Left kidney (tissue), 8 donors: Measurements from ENCODE around the gene DCAF8L2. TPM values are rescaled to one million over a fixed set of nuclear protein-coding genes. Genes with fewer than 3 reads are reported as not detected.
"Not testable (repeated sequence)": the region's sequence is repeated elsewhere in the genome, so short reads cannot be mapped to it uniquely, and the experiment has no call there.

Source experiments
- DNase-seq: peaks from one replicate; pipeline ENCODE4 v3.0.0-alpha.2; 2013
- long read RNA-seq, 8 donors: transcript quantifications; one replicate each; lab custom pipeline, GENCODE V29; 2026
- polyA plus RNA-seq: library from polyadenylated mRNA; unstranded; fragments of 120-200 nt; gene quantifications from one replicate; pipeline ENCODE4 v1.2.1, GENCODE V29; 2013; ENCODE audit not compliant: insufficient read length

Gene DCAF8L2
- polyA plus RNA-seq: not detected
- long read RNA-seq, donor 1: 0 reads
- long read RNA-seq, donor 2: 0 reads
- long read RNA-seq, donor 3: 0 reads
- long read RNA-seq, donor 4: 0 reads
- long read RNA-seq, donor 5: 0 reads
- long read RNA-seq, donor 6: 0 reads
- long read RNA-seq, donor 7: 0 reads
- long read RNA-seq, donor 8: 0 reads

DNA sequence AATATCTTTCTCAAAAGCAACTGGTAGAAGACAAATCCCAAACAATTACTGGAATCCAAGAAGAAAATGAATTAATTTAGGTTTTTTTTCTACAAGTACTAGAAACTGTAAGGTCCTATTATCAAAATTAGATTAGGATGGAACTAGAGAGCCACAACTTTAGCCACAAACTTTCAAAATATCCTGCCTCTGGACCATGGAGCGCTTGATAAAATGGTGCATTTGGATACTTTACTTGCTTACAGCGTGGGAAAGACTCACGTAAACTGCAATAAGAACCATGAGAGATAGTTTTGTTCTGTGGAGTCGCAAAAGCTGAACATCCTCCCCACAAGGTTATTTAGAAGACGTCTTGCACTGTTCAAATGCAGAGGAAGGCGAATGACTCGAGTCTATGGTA lies at the start of gene DCAF8L2:
TSS of gene DCAF8L2 (plus strand) at position 301 of the 400 bp plus-strand sequence. CDS start 156,552 bp downstream, outside the sequence.
- DNase-seq: no peak

DNA sequence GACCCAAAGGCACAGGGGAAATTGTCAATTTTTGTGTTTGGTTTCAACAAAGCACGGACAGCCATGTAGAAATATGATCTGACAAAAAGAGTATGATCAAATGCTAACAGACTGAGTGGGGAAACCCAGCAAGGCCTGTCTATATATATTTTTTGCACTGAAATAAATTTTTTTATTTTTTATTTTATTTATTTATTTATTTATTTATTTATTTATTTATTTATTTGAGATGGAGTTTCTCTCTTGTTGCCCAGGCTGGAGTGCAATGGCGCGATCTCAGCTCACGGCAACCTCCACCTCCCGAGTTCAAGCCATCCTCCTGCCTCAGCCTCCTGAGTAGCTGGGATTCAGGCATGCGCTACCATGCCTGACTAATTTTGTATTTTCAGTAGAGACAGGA lies 49.0 kb upstream of the DCAF8L2 start:
- not testable (repeated sequence) for DNase-seq

DNA sequence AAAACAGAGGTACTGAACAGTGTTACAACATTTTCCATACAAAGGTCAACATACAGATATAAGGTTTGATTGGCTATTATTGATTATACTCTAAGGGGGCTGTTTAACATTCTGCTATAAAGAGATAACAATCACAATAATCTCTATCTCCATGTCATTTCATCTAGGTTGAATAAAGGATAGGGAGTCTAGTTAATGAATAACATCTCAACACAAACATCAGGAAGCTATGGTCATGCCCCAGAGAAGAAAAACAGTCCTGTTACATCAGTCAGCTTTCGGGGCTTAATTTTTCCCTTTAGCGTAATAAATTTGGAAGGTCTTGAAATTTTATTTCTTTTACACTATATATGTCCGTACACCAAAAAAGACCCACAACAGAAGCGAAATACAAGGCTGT lies 41.5 kb upstream of the DCAF8L2 start:
- DNase-seq: no peak

- no peak for DNase-seq
Measured at GRCh38 chrX:27549688-27550087, 40.5 kb upstream of the DCAF8L2 start.

DNA sequence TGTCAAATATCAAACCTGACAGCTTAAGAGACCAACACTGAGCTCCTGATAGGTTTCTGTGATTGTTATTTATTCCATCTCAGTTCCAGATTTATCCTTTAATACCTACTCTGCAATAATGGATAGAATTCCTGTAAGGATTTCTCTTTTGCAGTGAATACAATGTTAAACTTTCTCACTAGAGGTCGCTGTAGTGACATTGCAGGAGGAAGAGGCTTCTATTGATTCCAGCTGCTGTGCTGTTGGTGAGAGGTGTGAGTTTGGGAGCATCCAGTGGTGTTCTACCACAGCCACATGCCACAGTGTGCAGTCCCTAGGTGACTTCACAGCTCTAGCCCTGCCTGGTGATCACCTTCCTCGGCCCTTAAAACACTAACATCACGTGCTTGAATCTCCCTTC lies 34.6 kb upstream of the DCAF8L2 start:
- peak; percentile 22 for DNase-seq

- peak; percentile 6 for DNase-seq
Measured at GRCh38 chrX:27565992-27566391, 24.2 kb upstream of the DCAF8L2 start.

- no peak for DNase-seq
Measured at GRCh38 chrX:27571164-27571563, 19.0 kb upstream of the DCAF8L2 start.

DNA sequence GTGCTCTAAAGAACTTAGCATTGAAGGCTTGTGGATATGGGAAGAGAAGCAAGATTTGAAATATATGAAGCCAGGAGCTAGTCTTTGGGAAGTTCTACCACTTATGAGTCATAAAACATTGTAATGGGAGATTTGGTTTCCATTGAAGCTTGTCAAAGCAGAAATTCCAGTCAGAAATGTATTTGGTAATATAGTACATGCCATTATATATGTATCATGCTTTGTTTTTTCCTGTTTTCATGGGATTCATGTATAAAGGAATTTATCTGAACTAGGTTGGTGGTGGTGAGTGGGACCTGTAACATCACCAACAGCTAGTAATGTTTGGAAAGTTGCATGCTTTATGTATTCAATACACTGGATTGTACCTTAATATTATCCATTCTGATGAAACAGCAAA lies 14.6 kb upstream of the DCAF8L2 start:
- no peak for DNase-seq

DNA sequence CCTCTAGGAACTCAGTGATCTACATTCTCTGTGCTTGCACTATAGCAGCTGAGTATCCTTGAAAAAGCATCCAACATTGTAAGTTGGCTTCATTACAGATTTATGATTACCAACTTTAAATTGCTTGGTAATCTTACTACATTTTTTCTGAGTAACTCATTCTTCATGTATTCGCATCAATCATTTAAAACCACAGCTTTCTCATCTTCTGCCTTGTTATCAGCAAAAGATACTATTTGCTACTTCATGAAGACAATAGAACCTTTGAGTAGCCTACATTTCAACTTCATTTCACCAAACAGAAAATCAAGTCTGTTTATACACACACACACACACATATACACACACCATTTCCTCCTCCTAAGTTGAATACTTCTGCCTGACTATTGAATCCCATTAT lies 6.2 kb upstream of the DCAF8L2 start:
- no peak for DNase-seq

DNA sequence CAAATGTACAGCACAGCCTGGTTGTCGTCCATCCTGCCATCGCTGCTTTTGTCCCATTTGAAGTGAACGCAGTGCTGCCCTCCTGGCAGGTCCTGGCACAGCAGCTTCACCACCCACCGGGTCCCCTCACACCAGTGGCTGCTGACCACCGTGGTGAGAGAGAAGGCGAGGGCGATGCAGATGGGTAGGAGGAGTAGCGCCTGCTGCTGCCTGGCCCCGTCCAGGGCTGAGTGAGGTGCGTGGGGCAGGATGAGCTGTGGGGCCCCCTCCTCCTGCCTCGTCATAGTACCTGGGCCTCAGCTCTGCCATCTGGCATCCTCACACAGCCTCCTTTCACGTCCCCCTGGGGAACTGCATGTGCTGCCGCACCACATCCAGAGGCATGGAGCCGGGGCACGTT lies 1.8 kb downstream of the DCAF8L2 start:
- no peak for DNase-seq

- DNase-seq: peak; percentile 4
Measured at GRCh38 chrX:27597508-27597907, 7.4 kb downstream of the DCAF8L2 start.

DNA sequence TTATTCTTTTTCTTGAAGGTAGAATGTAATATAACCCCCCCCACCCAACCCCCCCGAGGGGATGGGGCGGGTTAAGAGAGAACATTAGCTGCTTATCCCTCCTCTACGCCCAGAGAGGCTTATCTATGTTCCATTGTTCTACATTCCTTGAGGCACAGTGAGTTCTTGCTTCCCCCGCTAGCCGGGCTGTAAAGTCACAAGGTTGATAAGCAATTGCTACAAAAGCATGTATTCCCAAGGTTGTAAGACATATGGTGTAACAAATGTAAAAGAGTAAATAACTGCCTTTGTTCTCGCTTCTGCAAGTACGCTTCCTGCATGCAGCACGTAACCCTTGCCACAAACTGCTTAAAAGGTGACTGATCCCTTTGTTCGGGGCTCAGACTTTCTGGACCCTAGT lies 8.2 kb downstream of the DCAF8L2 start:
- DNase-seq: no peak

DNA sequence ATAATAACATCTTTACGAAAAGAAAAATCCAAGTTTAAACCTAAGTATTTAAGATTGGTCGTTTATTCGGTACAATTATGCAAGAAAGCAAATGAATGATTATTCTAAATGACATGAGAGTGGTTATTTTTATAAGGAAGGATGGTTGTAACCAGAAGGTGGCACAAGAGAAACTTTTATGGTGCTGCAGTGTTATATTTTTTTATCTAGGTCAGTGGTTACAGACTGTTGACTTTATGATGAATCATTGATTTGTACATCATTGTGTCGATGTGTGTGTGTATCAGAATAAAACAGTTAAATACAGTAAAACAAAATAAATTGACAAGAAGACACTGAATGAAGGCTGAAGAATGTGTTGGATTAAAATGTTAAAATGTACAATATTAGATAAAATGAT lies 9.8 kb downstream of the DCAF8L2 start:
- DNase-seq: no peak

DNA sequence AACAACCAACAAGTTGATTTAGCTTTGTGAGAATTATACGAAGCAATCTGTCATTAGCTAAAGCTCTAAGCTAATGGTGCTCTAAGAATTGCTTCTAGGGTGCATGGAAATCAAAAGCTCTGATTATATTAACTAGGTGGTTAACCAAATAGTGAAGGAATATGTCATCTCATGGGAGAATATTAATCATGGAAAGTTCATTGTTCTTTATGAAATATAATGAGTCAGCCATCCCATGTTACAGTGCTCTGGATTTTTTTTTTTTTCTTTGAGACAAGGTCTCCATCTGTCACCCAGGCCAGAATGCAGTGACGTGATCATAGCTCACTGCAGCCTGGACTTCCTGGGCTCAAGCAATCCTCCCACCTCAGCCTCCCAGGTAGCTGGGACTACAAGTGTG lies 10.5 kb downstream of the DCAF8L2 start:
- no peak for DNase-seq

DNA sequence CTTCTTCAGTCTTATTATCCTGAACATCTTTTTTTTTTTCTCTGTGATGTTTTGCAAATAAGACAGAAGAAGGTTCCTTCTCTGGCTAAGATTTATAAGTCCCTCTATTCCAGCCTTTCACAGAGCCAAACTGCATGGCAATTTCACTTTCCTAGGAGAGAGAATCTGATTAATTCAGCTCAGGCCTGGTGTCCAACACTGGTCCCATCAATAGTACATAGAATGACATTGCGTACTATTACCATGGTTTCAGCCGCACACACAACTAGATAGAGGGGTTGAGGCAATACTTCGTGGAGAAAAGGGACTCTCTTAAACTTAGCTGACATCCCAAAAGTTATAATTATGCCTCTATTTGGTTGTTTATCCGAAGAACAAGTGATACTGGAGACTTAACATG lies 18.5 kb downstream of the DCAF8L2 start:
- DNase-seq: no peak

GRCh38 chrX:27619459-27619858 lies 29.3 kb downstream of the DCAF8L2 start:
- DNase-seq: no peak

DNA sequence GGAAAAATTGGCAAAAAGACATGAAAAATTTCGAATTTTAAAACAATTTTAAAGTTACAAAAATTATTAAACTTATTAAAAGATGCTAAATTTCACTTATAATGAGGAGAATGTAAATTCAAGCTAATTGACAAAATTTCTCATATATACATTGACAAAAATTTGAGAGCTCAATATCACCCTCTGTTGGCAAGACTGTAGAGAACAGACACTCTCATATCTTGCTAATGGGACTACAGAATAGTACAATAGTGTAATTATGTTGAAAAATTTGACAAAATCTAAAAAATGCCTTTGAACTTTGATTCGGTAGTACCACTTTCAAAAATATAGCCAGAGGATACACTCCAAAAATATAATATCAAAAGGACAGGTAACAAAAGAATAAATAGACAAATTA lies 29.8 kb downstream of the DCAF8L2 start:
- DNase-seq: no peak

DNA sequence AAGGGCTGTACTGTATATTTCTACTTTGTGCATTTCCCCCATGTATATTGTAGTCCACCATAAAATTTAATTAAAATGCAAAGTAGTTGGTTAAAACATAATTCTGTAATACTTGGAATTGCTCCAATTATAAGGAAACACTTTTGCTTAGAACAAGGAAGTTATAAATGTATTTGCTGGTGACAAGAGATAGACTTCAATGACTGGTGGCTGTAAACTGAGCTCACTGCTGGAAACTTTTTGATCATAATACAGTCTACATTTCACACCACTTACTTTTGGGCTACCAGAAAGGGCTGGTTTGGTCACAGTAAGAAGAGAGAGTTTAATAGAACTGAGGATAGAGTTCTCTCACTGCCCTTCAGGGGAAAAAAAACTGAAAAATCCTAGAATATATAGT lies 32.7 kb downstream of the DCAF8L2 start:
- no peak for DNase-seq

- DNase-seq: no peak
Measured at GRCh38 chrX:27626066-27626465, 35.9 kb downstream of the DCAF8L2 start.

DNA sequence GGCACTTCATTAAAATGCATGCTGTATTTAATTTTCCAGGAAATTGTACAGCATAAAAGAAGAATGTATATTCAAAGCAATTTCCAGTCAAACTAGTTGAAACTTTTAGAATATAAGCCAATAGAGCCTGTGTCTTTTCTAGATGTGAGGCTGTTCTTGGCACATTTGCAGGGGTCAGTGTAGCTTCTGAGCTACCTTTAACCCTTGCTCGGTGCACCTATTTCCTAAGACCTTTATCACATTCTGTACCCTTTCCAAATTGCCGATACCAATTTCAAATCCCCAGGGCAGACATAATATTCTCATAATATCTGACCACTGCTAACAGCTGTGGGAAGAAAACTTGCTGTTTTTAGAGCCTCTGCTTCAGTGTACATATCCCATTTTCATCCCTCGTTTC lies 43.2 kb downstream of the DCAF8L2 start:
- DNase-seq: no peak

- DNase-seq: no peak
Measured at GRCh38 chrX:27656581-27656980, 66.4 kb downstream of the DCAF8L2 start.

- no peak for DNase-seq
Measured at GRCh38 chrX:27660878-27661277, 70.7 kb downstream of the DCAF8L2 start.

DNA sequence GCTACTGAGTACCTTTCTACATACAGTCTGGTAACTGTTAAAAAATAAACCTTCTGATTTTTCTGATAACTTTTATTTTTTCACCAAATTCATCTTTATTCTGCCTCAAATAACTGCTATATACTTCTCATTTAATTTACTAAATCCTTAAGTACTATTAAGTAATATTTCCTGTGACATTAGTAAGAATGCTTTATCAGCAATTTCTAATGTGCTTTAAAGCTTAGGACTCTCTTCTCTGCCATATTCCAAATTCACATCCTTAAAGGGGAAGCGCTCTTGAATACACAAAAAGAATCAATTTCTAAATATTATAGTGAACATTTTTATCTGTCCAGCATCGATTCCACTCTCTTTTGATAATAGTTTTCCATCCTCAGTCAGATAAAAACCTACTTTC lies 81.1 kb downstream of the DCAF8L2 start:
- DNase-seq: no peak

DNA sequence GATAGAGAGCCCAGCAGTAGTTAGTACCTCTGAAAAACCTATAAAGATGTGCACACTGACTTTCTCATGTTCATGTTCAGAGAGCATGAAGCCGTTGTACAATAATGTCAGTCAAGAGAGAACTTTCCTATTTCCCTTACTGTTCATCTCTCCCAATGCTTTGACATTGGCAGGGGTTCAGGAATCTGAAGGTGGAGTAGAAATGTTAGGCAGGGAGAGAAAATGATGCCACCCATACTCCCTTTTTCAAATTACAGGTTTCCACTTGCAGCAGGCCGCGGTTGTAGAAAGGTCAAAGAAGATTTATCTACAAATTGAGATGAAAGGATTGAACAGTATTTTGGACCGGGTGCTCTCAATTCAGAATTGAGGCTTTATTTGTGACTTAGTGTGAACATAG lies 84.3 kb downstream of the DCAF8L2 start:
- no peak for DNase-seq

GRCh38 chrX:27675493-27675892 lies 85.3 kb downstream of the DCAF8L2 start:
- no peak for DNase-seq
